Panc1 (cell line): ENCODE data around the gene FAM78A.
"Not testable (repeated sequence)": the region's sequence is repeated elsewhere in the genome, so short reads cannot be mapped to it uniquely, and the experiment has no call there.

Experiments used
- CTCF ChIP-seq: fragments of 450-650 bp; IDR thresholded peaks from 2 replicates; pipeline ENCODE4 v1.5.1; 2017; ENCODE audit warnings: mild to moderate bottlenecking
- SIN3A ChIP-seq: IDR thresholded peaks from 2 replicates; pipeline ENCODE4 v1.6.1; 2012; ENCODE audit warnings: low read depth, mild to moderate bottlenecking, low read length, moderate library complexity, borderline replicate concordance; ENCODE audit not compliant: insufficient read depth

- TF ChIP-seq SIN3A, CTCF: not testable (repeated sequence)
These were observed 64.4 kb downstream of the FAM78A start for GRCh38 chr9:131211920-131212319.
